Upper lobe of left lung (tissue), 6 donors: ENCODE measurements around the gene PRKAB2. TPM values are rescaled to one million over a fixed set of nuclear protein-coding genes. Genes with fewer than 3 reads are reported as not detected.
"Not testable (repeated sequence)": the region's sequence is repeated elsewhere in the genome, so short reads cannot be mapped to it uniquely, and the experiment has no call there.

Experiments used
- ATAC-seq, 2 donors: fragments of 200-7000 bp; cut with Tn5 transposase; one replicate each; pipeline ENCODE4 v1.9.1; 2022; ENCODE audit warnings: mild to moderate bottlenecking in 2 of 2, moderate library complexity in 2 of 2; ENCODE audit not compliant: low FRiP score in 2 of 2
- DNase-seq, 2 donors: peaks; one replicate each; pipeline ENCODE4 v3.0.0-alpha.2; 2019 to 2020
- H3K27ac ChIP-seq, 4 donors: fragments of 200-600 bp; sonication (generic); one replicate each; pipeline ENCODE4 v1.5.1; 2016 to 2019
- H3K27me3 ChIP-seq, 4 donors: fragments of 200-600 bp; sonication (generic); one replicate each; pipeline ENCODE4 v1.5.1; 2017 to 2019
- H3K36me3 ChIP-seq, 4 donors: fragments of 200-600 bp; sonication (generic); one replicate each; pipeline ENCODE4 v1.5.1; 2016 to 2019
- H3K4me1 ChIP-seq, 4 donors: fragments of 200-600 bp; sonication (generic); one replicate each; pipeline ENCODE4 v1.5.1; 2018 to 2019
- H3K4me3 ChIP-seq, 4 donors: fragments of 200-600 bp; sonication (generic); one replicate each; pipeline ENCODE4 v1.5.1; 2017 to 2019; ENCODE audit warnings: mild to moderate bottlenecking in 2 of 4, moderate library complexity in 1 of 4
- H3K9me3 ChIP-seq, 4 donors: fragments of 200-600 bp; sonication (generic); one replicate each; pipeline ENCODE4 v1.5.1; 2018 to 2019
- CTCF ChIP-seq, 6 experiments: fragments of 450-650 bp in 4 of 6; fragments of 200-600 bp in 2 of 6; sonication (generic) in 2 of 6; IDR thresholded peaks; one replicate each; pipeline ENCODE4 v1.5.1; 2016 to 2019; ENCODE audit warnings: antibody characterized with exemption in 6 of 6
- EP300 ChIP-seq, 4 donors: sonication (generic); formaldehyde crosslinking; IDR thresholded peaks; one replicate each; pipeline ENCODE4 v1.5.1; 2017; ENCODE audit warnings: antibody characterized with exemption in 4 of 4, control low read depth in 2 of 4
- POLR2A ChIP-seq, 4 donors: fragments of 450-650 bp; IDR thresholded peaks; one replicate each; pipeline ENCODE4 v1.5.1; 2016 to 2017; ENCODE audit warnings: antibody characterized with exemption in 4 of 4, mild to moderate bottlenecking in 2 of 4
- POLR2AphosphoS5 ChIP-seq, 2 donors: sonication (generic); formaldehyde crosslinking; IDR thresholded peaks; one replicate each; pipeline ENCODE4 v1.5.1; 2017; ENCODE audit warnings: antibody characterized with exemption in 2 of 2
- WGBS, 2 donors: methylation state at CpG; one replicate each; pipeline ENCODE4 v1.1.5; 2017 to 2018; 5-methylcytosine and 5-hydroxymethylcytosine counted together
- total RNA-seq, 6 donors: library from RNA; depleted of rRNA in 4 of 6; stranded (reverse); fragments of >200 nt in 4 of 6; gene quantifications; one replicate each; pipeline versions ENCODE4 v1.1.0 to v1.2.1, GENCODE V29; 2016 to 2021
- donor health status: DM: no; HTN: no; CAD: no; lungs with moderate emphysema.
- donor health status: DM: no; HTN: yes; CAD: no; lungs with severe emphysema.

The PRKAB2 gene
- total RNA-seq, 6 donors from 2014 or later, result 8.1 to 22.0 (median 10.9) TPM

- no peak for DNase-seq
- 91 to 92% methylated on average over 3 of the region's 3 CpGs for WGBS, 2 donors
Observed at GRCh38 chr1:147156642-147157041, 15.6 kb downstream of the PRKAB2 start.

GRCh38 chr1:147152772-147153171, 19.5 kb downstream of the PRKAB2 start:
- no peak for ATAC-seq
- 77 to 82% methylated on average over 3 of the region's 3 CpGs for WGBS, 2 donors

More at GRCh38 chr1:147156642-147157041, 15.6 kb downstream of the PRKAB2 start:
- Histone ChIP-seq H3K36me3 (peaks cover 17 to 64% (median 29%) of the 10 kb centered on the region in 4 donors), H3K27me3 (no peaks in the 10 kb centered on the region), H3K4me1 (no peaks in the 10 kb centered on the region), H3K27ac (no peak overlapping the region), H3K4me3 (no peak overlapping the region), H3K9me3 (no peaks in the 10 kb centered on the region)
- no peak for ATAC-seq
- TF ChIP-seq POLR2A (IDR thresholded peaks at IDR 0.05) (no peak), EP300 (IDR thresholded peaks at IDR 0.05) (no peak), POLR2AphosphoS5 (IDR thresholded peaks at IDR 0.05) (no peak), CTCF (IDR thresholded peaks at IDR 0.05) (no peak)

GRCh38 chr1:147151244-147151643, 21.0 kb downstream of the PRKAB2 start:
- peaks cover 0 to 18% (median 2%) of the 10 kb centered on the region in 4 donors for H3K36me3 ChIP-seq
- H3K9me3 ChIP-seq, result no peaks in the 10 kb centered on the region
- no peak for DNase-seq
- H3K4me1 ChIP-seq, result no peaks in the 10 kb centered on the region
- TF ChIP-seq EP300 (IDR thresholded peaks at IDR 0.05) (no peak), CTCF (IDR thresholded peaks at IDR 0.05) (no peak), POLR2AphosphoS5 (IDR thresholded peaks at IDR 0.05) (no peak), POLR2A (IDR thresholded peaks at IDR 0.05) (no peak)
- 95 to 100% methylated on average over 1 of the region's 1 CpG for WGBS, 2 donors
- no peak overlapping the region for H3K4me3 ChIP-seq
- no peaks in the 10 kb centered on the region for H3K27me3 ChIP-seq
- no peak overlapping the region for H3K27ac ChIP-seq
- ATAC-seq, result no peak

More at GRCh38 chr1:147152772-147153171, 19.5 kb downstream of the PRKAB2 start:
- no peak for TF ChIP-seq POLR2AphosphoS5 (IDR thresholded peaks at IDR 0.05)
- no peak for TF ChIP-seq CTCF (IDR thresholded peaks at IDR 0.05)
- TF ChIP-seq EP300 (IDR thresholded peaks at IDR 0.05), result no peak
- TF ChIP-seq POLR2A (IDR thresholded peaks at IDR 0.05), result no peak
- peaks cover 0 to 26% (median 5%) of the 10 kb centered on the region in 4 donors for H3K36me3 ChIP-seq
- H3K27ac ChIP-seq, result no peak overlapping the region
- no peaks in the 10 kb centered on the region for H3K9me3 ChIP-seq
- H3K4me3 ChIP-seq, result no peak overlapping the region
- no peaks in the 10 kb centered on the region for H3K4me1 ChIP-seq
- no peaks in the 10 kb centered on the region for H3K27me3 ChIP-seq
- no peak for DNase-seq

GRCh38 chr1:147142886-147143285, 29.4 kb downstream of the PRKAB2 start:
- H3K9me3 ChIP-seq, result no peaks in the 10 kb centered on the region
- H3K27ac ChIP-seq, result no peak overlapping the region
- 81 to 94% methylated on average over 2 of the region's 2 CpGs for WGBS, 2 donors
- H3K36me3 ChIP-seq, result no peaks in the 10 kb centered on the region
- DNase-seq (no peak), ATAC-seq (no peak)
- H3K4me1 ChIP-seq, result no peaks in the 10 kb centered on the region
- no peak for TF ChIP-seq POLR2AphosphoS5 (IDR thresholded peaks at IDR 0.05)
- TF ChIP-seq EP300 (IDR thresholded peaks at IDR 0.05), result no peak
- TF ChIP-seq CTCF (IDR thresholded peaks at IDR 0.05), result no peak
- no peak for TF ChIP-seq POLR2A (IDR thresholded peaks at IDR 0.05)
- no peaks in the 10 kb centered on the region for H3K27me3 ChIP-seq
- H3K4me3 ChIP-seq, result no peak overlapping the region

- H3K27ac ChIP-seq, H3K9me3 ChIP-seq, H3K27me3 ChIP-seq, DNase-seq, ATAC-seq, H3K36me3 ChIP-seq, H3K4me1 ChIP-seq, H3K4me3 ChIP-seq: not testable (repeated sequence)
- 77 to 89% methylated on average over 1 of the region's 1 CpG for WGBS, 2 donors
Observed at GRCh38 chr1:147130721-147131120, 41.5 kb downstream of the PRKAB2 start.
